GM23338 (cell line): ENCODE data around the gene MAP4K5. TPM values are rescaled to one million over a fixed set of nuclear protein-coding genes. Genes with fewer than 3 reads are reported as not detected.

Experiments
- ATAC-seq: fragments of 200-7000 bp; cut with Tn5 transposase; 3 replicates; pipeline ENCODE4 v1.9.1; 2020
- DNase-seq: peaks from one replicate; pipeline ENCODE4 v3.0.0-alpha.2; 2015; ENCODE audit warnings: low spot score
- H2AFZ ChIP-seq: fragments of 200-600 bp; sonication (generic); 2 replicates; pipeline ENCODE4 v1.8.0; 2016; ENCODE audit warnings: antibody characterized with exemption, mild to moderate bottlenecking, moderate library complexity
- H3F3A ChIP-seq: fragments of 200-600 bp; sonication (generic); replicated peaks from 2 replicates; pipeline ENCODE4 v1.8.0; 2017; ENCODE audit warnings: antibody characterized with exemption, mixed run types, low read depth
- H3K27ac ChIP-seq: fragments of 200-600 bp; sonication (generic); 2 replicates; pipeline ENCODE4 v1.6.1; 2016; ENCODE audit warnings: low read depth
- H3K27me3 ChIP-seq: fragments of 200-600 bp; sonication (generic); 2 replicates; pipeline ENCODE4 v1.8.0; 2016; ENCODE audit warnings: mild to moderate bottlenecking, mixed run types, moderate library complexity; ENCODE audit not compliant: insufficient read depth
- H3K36me3 ChIP-seq: fragments of 200-600 bp; sonication (generic); 2 replicates; pipeline ENCODE4 v1.8.0; 2016; ENCODE audit warnings: mild to moderate bottlenecking; ENCODE audit not compliant: insufficient read depth
- H3K4me1 ChIP-seq: fragments of 200-600 bp; sonication (generic); 2 replicates; pipeline ENCODE4 v1.8.0; 2016; ENCODE audit warnings: mild to moderate bottlenecking, moderate library complexity; ENCODE audit not compliant: insufficient read depth
- H3K4me2 ChIP-seq: fragments of 200-600 bp; sonication (generic); 2 replicates; pipeline ENCODE4 v1.7.1; 2017; ENCODE audit warnings: mixed run types
- H3K4me3 ChIP-seq: fragments of 200-600 bp; sonication (generic); 2 replicates; pipeline ENCODE4 v1.6.1; 2016; ENCODE audit warnings: mixed run types
- H3K79me2 ChIP-seq: fragments of 200-600 bp; sonication (generic); replicated peaks from 2 replicates; pipeline ENCODE4 v1.8.0; 2017; ENCODE audit warnings: mild to moderate bottlenecking; ENCODE audit not compliant: insufficient read depth
- H3K9me2 ChIP-seq: fragments of 200-600 bp; sonication (generic); 2 replicates; pipeline ENCODE4 v1.8.0; 2017; ENCODE audit not compliant: insufficient read depth
- H4K20me1 ChIP-seq: fragments of 200-600 bp; sonication (generic); replicated peaks from 2 replicates; pipeline ENCODE4 v1.8.0; 2017; ENCODE audit warnings: mild to moderate bottlenecking; ENCODE audit not compliant: insufficient read depth
- H3K27ac Mint-ChIP-seq: 2 replicates; pipeline ENCODE4 v1.8.0; 2020; ENCODE audit warnings: inconsistent platforms, mild to moderate bottlenecking, moderate library complexity, mixed read lengths
- H3K27me3 Mint-ChIP-seq: 3 replicates; pipeline ENCODE4 v1.8.0; 2022; ENCODE audit warnings: low read depth, mild to moderate bottlenecking, moderate library complexity, mixed read lengths, inconsistent platforms; ENCODE audit not compliant: insufficient read depth, poor library complexity
- H3K36me3 Mint-ChIP-seq: 3 replicates; pipeline ENCODE4 v1.8.0; 2021; ENCODE audit warnings: low read depth, mild to moderate bottlenecking, inconsistent platforms, moderate library complexity, mixed read lengths
- H3K4me1 Mint-ChIP-seq: 3 replicates; pipeline ENCODE4 v1.8.0; 2020; ENCODE audit warnings: mild to moderate bottlenecking, inconsistent platforms, mixed read lengths
- H3K4me3 Mint-ChIP-seq: 3 replicates; pipeline ENCODE4 v1.8.0; 2021; ENCODE audit warnings: moderate library complexity, mild to moderate bottlenecking, inconsistent platforms, mixed read lengths
- H3K9me3 Mint-ChIP-seq: 3 replicates; pipeline ENCODE4 v1.8.0; 2020; ENCODE audit warnings: moderate library complexity, mild to moderate bottlenecking, inconsistent platforms, mixed read lengths
- CREB1 ChIP-seq: fragments of 250-450 bp; sonication (Bioruptor Pico); IDR thresholded peaks from 2 replicates; pipeline ENCODE4 v1.5.0; 2020; ENCODE audit warnings: low read depth, mild to moderate bottlenecking, moderate library complexity
- EZH2 ChIP-seq: fragments of 200-600 bp; sonication (generic); IDR thresholded peaks from one replicate; pipeline ENCODE4 v1.8.0; 2017; ENCODE audit warnings: antibody characterized with exemption, mild to moderate bottlenecking, low read depth; ENCODE audit not compliant: unreplicated experiment
- EZH2phosphoT487 ChIP-seq: fragments of 200-600 bp; sonication (generic); IDR thresholded peaks from one replicate; pipeline ENCODE4 v1.8.1; 2018; ENCODE audit warnings: antibody characterized with exemption; ENCODE audit not compliant: unreplicated experiment
- JUNB ChIP-seq: IDR thresholded peaks from one replicate; pipeline ENCODE4 v1.6.1; 2016; ENCODE audit warnings: antibody characterized with exemption; ENCODE audit not compliant: unreplicated experiment
- NANOG ChIP-seq: IDR thresholded peaks from 2 replicates; pipeline ENCODE4 v1.6.1; 2016; ENCODE audit warnings: antibody characterized with exemption, borderline replicate concordance
- POLR2AphosphoS5 ChIP-seq: IDR thresholded peaks from 2 replicates; pipeline ENCODE4 v1.6.1; 2016; ENCODE audit warnings: antibody characterized with exemption, low read depth
- REST ChIP-seq: IDR thresholded peaks from one replicate; pipeline ENCODE4 v1.6.1; 2018; ENCODE audit warnings: antibody characterized with exemption; ENCODE audit not compliant: unreplicated experiment
- STAT1 ChIP-seq: IDR thresholded peaks from one replicate; pipeline ENCODE4 v1.6.1; 2016; ENCODE audit warnings: antibody characterized with exemption; ENCODE audit not compliant: unreplicated experiment
- ZNF114 ChIP-seq: fragments of 250-450 bp; sonication (Bioruptor Pico); IDR thresholded peaks from 2 replicates; pipeline ENCODE4 v1.5.0; 2020; ENCODE audit warnings: mild to moderate bottlenecking, moderate library complexity
- ZNF331 ChIP-seq: fragments of 250-450 bp; sonication (Bioruptor Pico); IDR thresholded peaks from 2 replicates; pipeline ENCODE4 v1.5.0; 2020; ENCODE audit warnings: low read depth, mild to moderate bottlenecking, moderate library complexity
- ZNF462 ChIP-seq: fragments of 250-450 bp; sonication (Bioruptor Pico); IDR thresholded peaks from 2 replicates; pipeline ENCODE4 v1.5.0; 2020; ENCODE audit warnings: mild to moderate bottlenecking, moderate library complexity
- polyA plus RNA-seq: library from polyadenylated mRNA; unstranded; fragments of >200 nt; fragmentation: Nextera tagmentation; extraction: Ambion mirVana; gene quantifications from 2 replicates; pipeline ENCODE4 v1.2.1, GENCODE V29; 2016
- total RNA-seq: library from RNA; depleted of rRNA; stranded (reverse); fragments of >200 nt; shearing (Covaris generic); gene quantifications from 2 replicates; pipeline ENCODE4 v1.2.3, GENCODE V29; 2014

The MAP4K5 gene
- total and polyA plus RNA-seq, 2 experiments from 2014 or later = 71.4 to 74.6 TPM

- no peak for TF ChIP-seq EZH2
- no peak for TF ChIP-seq ZNF114 (CRISPR knock-in tag)
- no peak for TF ChIP-seq REST
- no peak for TF ChIP-seq EZH2phosphoT487
- TF ChIP-seq NANOG = no peak
Observed at GRCh38 chr14:50578433-50578832, 46.1 kb upstream of the MAP4K5 start (continued).

- no peaks in the 10 kb centered on the region for H3F3A ChIP-seq
- no peaks in the 10 kb centered on the region for H3K36me3 Mint-ChIP-seq
- no peak overlapping the region for H3K4me3 Mint-ChIP-seq
- no peak for ATAC-seq
- no peaks in the 10 kb centered on the region for H3K9me2 ChIP-seq
- H3K4me1 ChIP-seq = peaks cover 5% of the 10 kb centered on the region; the same call in 1 of the 2 replicates
- H3K4me3 ChIP-seq = no peak overlapping the region
- no peaks in the 10 kb centered on the region for H4K20me1 ChIP-seq
- no peaks in the 10 kb centered on the region for H3K9me3 Mint-ChIP-seq
- no peak overlapping the region for H2AFZ ChIP-seq
- no peaks in the 10 kb centered on the region for H3K27me3 ChIP-seq
- DNase-seq = no peak
- H3K27ac Mint-ChIP-seq = no peak overlapping the region
- H3K27ac ChIP-seq = no peak overlapping the region
- H3K79me2 ChIP-seq = no peaks in the 10 kb centered on the region
- H3K4me1 Mint-ChIP-seq = peaks cover 8% of the 10 kb centered on the region; the same call in 2 of the 3 replicates
- no peaks in the 10 kb centered on the region for H3K36me3 ChIP-seq
- no peaks in the 10 kb centered on the region for H3K27me3 Mint-ChIP-seq
- H3K4me2 ChIP-seq = no peak overlapping the region
- no peak for TF ChIP-seq ZNF331
- no peak for TF ChIP-seq POLR2AphosphoS5
- TF ChIP-seq EZH2 = no peak
- no peak for TF ChIP-seq ZNF114 (CRISPR knock-in tag)
- no peak for TF ChIP-seq STAT1
- no peak for TF ChIP-seq CREB1 (CRISPR knock-in tag)
- TF ChIP-seq ZNF462 (CRISPR knock-in tag) = no peak
- no peak for TF ChIP-seq EZH2phosphoT487
- TF ChIP-seq NANOG = no peak
- TF ChIP-seq JUNB = no peak
- TF ChIP-seq REST = no peak
Observed at GRCh38 chr14:50577982-50578381, 45.6 kb upstream of the MAP4K5 start.
